HEK293 (cell line): ENCODE measurements around the gene PGBD5.

ENCODE experiments used
- CTCF ChIA-PET: fragments of 350-600 bp; formaldehyde crosslinking; extraction: SDS; loops from one replicate; lab custom pipeline; 2021; ENCODE audit warnings: antibody characterized with exemption; lab: Yijun Ruan, JAX
- POLR2A ChIA-PET: fragments of 300-600 bp; formaldehyde crosslinking; extraction: SDS; loops from one replicate; lab custom pipeline; 2020; ENCODE audit warnings: antibody characterized with exemption, inconsistent platforms; lab: Yijun Ruan, JAX
- H3K27ac ChIP-seq: fragments of 200-500 bp; sonication (Bioruptor generic); 2 replicates; pipeline ENCODE4 v1.5.1; 2014; ENCODE audit warnings: low read depth, low read length, control low read depth, inconsistent platforms; ENCODE audit errors: extremely low read depth
- H3K36me3 ChIP-seq, 2 experiments: fragments of 200-500 bp in 1 of 2; sonication (Bioruptor generic) in 1 of 2; 1 replicate in 1 of 2; 2 replicates in 1 of 2; pipeline ENCODE4 v1.5.1; 2014 to 2017; ENCODE audit warnings: inconsistent platforms in 2 of 2, low read length in 2 of 2; ENCODE audit not compliant: control insufficient read depth in 2 of 2, insufficient read depth in 1 of 2
- H3K4me1 ChIP-seq: fragments of 200-500 bp; sonication (Bioruptor generic); 2 replicates; pipeline ENCODE4 v1.5.1; 2014; ENCODE audit warnings: mild to moderate bottlenecking, low read length, inconsistent platforms; ENCODE audit not compliant: control insufficient read depth, insufficient read depth
- H3K4me3 ChIP-seq: 2 replicates; pipeline ENCODE4 v1.5.1; 2011; ENCODE audit warnings: low read depth, mild to moderate bottlenecking, control low read depth, low read length, moderate library complexity
- H3K9me3 ChIP-seq: fragments of 200-500 bp; sonication (Bioruptor generic); 2 replicates; pipeline ENCODE4 v1.5.1; 2014; ENCODE audit warnings: low read depth, low read length, inconsistent platforms; ENCODE audit not compliant: control insufficient read depth, insufficient read depth
- GFI1B ChIP-seq: fragments of 450-650 bp; formaldehyde crosslinking; IDR thresholded peaks from 2 replicates; pipeline ENCODE4 v1.5.1; 2016; ENCODE audit warnings: missing biosample characterization, missing genetic modification characterization
- KLF1 ChIP-seq: fragments of 450-650 bp; formaldehyde crosslinking; IDR thresholded peaks from 2 replicates; pipeline ENCODE4 v1.5.1; 2016; ENCODE audit warnings: missing biosample characterization, missing genetic modification characterization
- KLF8 ChIP-seq: fragments of 450-650 bp; formaldehyde crosslinking; IDR thresholded peaks from 2 replicates; pipeline ENCODE4 v1.5.1; 2016; ENCODE audit warnings: missing biosample characterization, missing genetic modification characterization
- MEIS1 ChIP-seq: sonication (generic); formaldehyde crosslinking; IDR thresholded peaks from 2 replicates; pipeline ENCODE4 v1.8.1; 2022; ENCODE audit warnings: missing genetic modification reagents, mild to moderate bottlenecking, borderline replicate concordance
- PRDM1 ChIP-seq: fragments of 450-650 bp; formaldehyde crosslinking; IDR thresholded peaks from 2 replicates; pipeline ENCODE4; 2016; ENCODE audit warnings: missing biosample characterization, missing genetic modification characterization
- RBAK ChIP-seq: fragments of 450-650 bp; formaldehyde crosslinking; IDR thresholded peaks from 2 replicates; pipeline ENCODE4 v1.5.1; 2016; ENCODE audit warnings: missing biosample characterization, missing genetic modification characterization
- SP3 ChIP-seq: fragments of 450-650 bp; formaldehyde crosslinking; IDR thresholded peaks from 2 replicates; pipeline ENCODE4 v1.5.1; 2016; ENCODE audit warnings: missing biosample characterization, missing genetic modification characterization
- TCF7L2 ChIP-seq: IDR thresholded peaks from 2 replicates; pipeline ENCODE4 v1.6.1; 2011; ENCODE audit warnings: low read depth, mild to moderate bottlenecking, inconsistent platforms, low read length, moderate library complexity, borderline replicate concordance
- TRIM28 ChIP-seq: IDR thresholded peaks from 2 replicates; pipeline ENCODE4 v1.6.1; 2011; ENCODE audit warnings: low read length, control low read depth, borderline replicate concordance
- WT1 ChIP-seq: fragments of 450-650 bp; formaldehyde crosslinking; IDR thresholded peaks from 2 replicates; pipeline ENCODE4 v1.5.1; 2016; ENCODE audit warnings: missing biosample characterization, missing genetic modification characterization
- ZBTB17 ChIP-seq: fragments of 450-650 bp; formaldehyde crosslinking; IDR thresholded peaks from 2 replicates; pipeline ENCODE4 v1.5.1; 2016; ENCODE audit warnings: missing biosample characterization, missing genetic modification characterization
- ZNF132 ChIP-seq: fragments of 450-650 bp; formaldehyde crosslinking; IDR thresholded peaks from 2 replicates; pipeline ENCODE4 v1.5.1; 2017; ENCODE audit warnings: missing biosample characterization, missing genetic modification characterization, borderline replicate concordance
- ZNF155 ChIP-seq: fragments of 450-650 bp; formaldehyde crosslinking; IDR thresholded peaks from 2 replicates; pipeline ENCODE4 v1.5.1; 2016; ENCODE audit warnings: missing biosample characterization, missing genetic modification characterization
- ZNF184 ChIP-seq: fragments of 450-650 bp; IDR thresholded peaks from 2 replicates; pipeline ENCODE4 v1.5.1; 2018; ENCODE audit warnings: missing biosample characterization, mild to moderate bottlenecking, missing genetic modification characterization
- ZNF211 ChIP-seq: fragments of 450-650 bp; formaldehyde crosslinking; IDR thresholded peaks from 2 replicates; pipeline ENCODE4 v1.5.1; 2016; ENCODE audit warnings: low read depth, missing biosample characterization, missing genetic modification characterization
- ZNF239 ChIP-seq: fragments of 450-650 bp; formaldehyde crosslinking; IDR thresholded peaks from 2 replicates; pipeline ENCODE4 v1.5.1; 2016; ENCODE audit warnings: missing biosample characterization, missing genetic modification characterization
- ZNF558 ChIP-seq: fragments of 450-650 bp; formaldehyde crosslinking; IDR thresholded peaks from 2 replicates; pipeline ENCODE4 v1.5.1; 2016; ENCODE audit warnings: missing biosample characterization, missing genetic modification characterization
- ZNF596 ChIP-seq: fragments of 450-650 bp; IDR thresholded peaks from 2 replicates; pipeline ENCODE4 v1.5.0; 2018; ENCODE audit warnings: missing biosample characterization, mild to moderate bottlenecking, missing genetic modification characterization, moderate library complexity
- ZNF626 ChIP-seq: fragments of 450-650 bp; sonication (Bioruptor Pico); formaldehyde crosslinking; IDR thresholded peaks from 2 replicates; pipeline ENCODE4 v1.5.1; 2018; ENCODE audit warnings: missing biosample characterization, missing genetic modification characterization, inconsistent platforms
- ZNF707 ChIP-seq: fragments of 450-650 bp; formaldehyde crosslinking; IDR thresholded peaks from 2 replicates; pipeline ENCODE4 v1.5.1; 2016; ENCODE audit warnings: missing biosample characterization, missing genetic modification characterization
- TF ChIP-seq, protein P1 (sequence below): fragments of 450-650 bp; formaldehyde crosslinking; IDR thresholded peaks from 2 replicates; pipeline ENCODE4 v1.5.1; 2016; ENCODE audit warnings: missing biosample characterization, missing genetic modification characterization
- TF ChIP-seq, protein P2 (sequence below): fragments of 450-650 bp; formaldehyde crosslinking; optimal IDR thresholded peaks from 2 replicates; pipeline ENCODE3; 2016; ENCODE audit warnings: missing biosample characterization, mild to moderate bottlenecking, missing genetic modification characterization
- TF ChIP-seq, protein P3 (sequence below): fragments of 450-650 bp; IDR thresholded peaks from 2 replicates; pipeline ENCODE4 v1.5.1; 2018; ENCODE audit warnings: missing biosample characterization, mild to moderate bottlenecking, missing genetic modification characterization

PGBD5 gene

DNA sequence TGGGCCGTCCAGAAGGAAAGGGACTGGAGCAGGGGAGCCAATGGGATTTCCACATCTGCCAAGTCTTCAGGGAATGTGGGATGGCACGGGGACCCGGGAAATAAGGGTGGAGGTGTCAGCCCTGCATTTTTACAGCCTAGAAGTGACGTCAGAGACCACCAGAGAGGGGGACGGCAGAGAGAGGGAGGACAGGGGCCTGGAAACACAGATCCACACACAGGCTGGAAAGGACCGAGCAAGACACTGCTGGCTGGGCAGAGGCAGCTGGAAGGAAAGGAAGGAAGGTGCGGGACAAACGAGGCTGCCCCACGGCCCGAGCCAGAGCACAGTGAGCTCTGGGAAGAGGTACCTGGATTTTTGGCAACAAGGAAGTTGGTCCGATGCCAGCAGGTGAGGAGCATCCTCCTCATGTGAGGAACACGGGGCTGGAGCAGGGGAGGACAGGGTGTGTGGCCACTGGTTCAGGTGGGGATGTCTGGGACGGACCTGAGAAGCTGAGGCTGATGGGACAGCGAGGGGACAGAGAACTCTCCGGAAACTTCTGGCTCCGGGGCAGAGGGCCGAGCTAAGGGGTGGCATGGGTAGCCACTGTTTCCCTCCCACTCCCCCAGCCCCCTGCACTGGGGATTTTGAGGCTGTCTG is 138.3 kb downstream of the PGBD5 start:
- CTCF ChIA-PET, result no interaction called here
- H3K4me3 ChIP-seq, result no peak overlapping the region
- TF ChIP-seq ZNF239 (tag by site-specific recombination) (no peak), RBAK (no peak), ZNF626 (tag by site-specific recombination) (no peak), ZNF558 (tag by site-specific recombination) (no peak), WT1 (tag by site-specific recombination) (no peak), MEIS1 (CRISPR knock-in tag) (no peak), PRDM1 (tag by site-specific recombination) (no peak), SP3 (tag by site-specific recombination) (no peak), ZNF596 (tag by site-specific recombination) (no peak), TRIM28 (no peak)
- TF ChIP-seq, all 188 proteins: peak for 0
- POLR2A ChIA-PET, result no interaction called here
- Histone ChIP-seq H3K9me3 (no peaks in the 10 kb centered on the region), H3K27ac (no peak overlapping the region), H3K4me1 (no peaks in the 10 kb centered on the region), H3K36me3 (no peaks in the 10 kb centered on the region)

DNA sequence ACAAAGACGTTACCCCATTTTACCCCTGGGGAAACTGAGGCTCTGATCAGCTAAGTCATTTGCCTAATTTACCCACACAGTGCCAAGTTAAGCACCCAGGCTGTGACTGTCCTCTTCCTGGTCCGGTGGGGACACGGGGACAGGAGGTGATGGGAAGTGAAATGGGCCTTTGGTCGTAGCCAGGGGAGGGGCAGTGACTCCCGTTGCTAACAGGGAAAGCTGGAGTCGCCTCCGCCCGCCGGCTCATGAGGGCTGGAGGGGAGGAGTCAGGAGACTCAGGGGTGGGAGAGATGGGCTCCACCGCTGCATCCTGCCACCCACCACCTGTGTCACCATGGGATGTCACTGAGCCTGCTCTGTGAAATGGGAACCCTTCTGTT is 139.3 kb downstream of the PGBD5 start:
- Histone ChIP-seq H3K36me3 (no peaks in the 10 kb centered on the region), H3K4me1 (peaks cover 7% of the 10 kb centered on the region), H3K27ac (no peak overlapping the region), H3K9me3 (no peaks in the 10 kb centered on the region)
- POLR2A ChIA-PET, result no interaction called here
- CTCF ChIA-PET, result no interaction called here
- no peak for TF ChIP-seq GFI1B (tag by site-specific recombination)
- peak; percentile 20; the same call in 1 of the 2 replicates for TF ChIP-seq KLF1
- TF ChIP-seq, all 188 proteins: peak for 1
- no peak overlapping the region for H3K4me3 ChIP-seq

DNA sequence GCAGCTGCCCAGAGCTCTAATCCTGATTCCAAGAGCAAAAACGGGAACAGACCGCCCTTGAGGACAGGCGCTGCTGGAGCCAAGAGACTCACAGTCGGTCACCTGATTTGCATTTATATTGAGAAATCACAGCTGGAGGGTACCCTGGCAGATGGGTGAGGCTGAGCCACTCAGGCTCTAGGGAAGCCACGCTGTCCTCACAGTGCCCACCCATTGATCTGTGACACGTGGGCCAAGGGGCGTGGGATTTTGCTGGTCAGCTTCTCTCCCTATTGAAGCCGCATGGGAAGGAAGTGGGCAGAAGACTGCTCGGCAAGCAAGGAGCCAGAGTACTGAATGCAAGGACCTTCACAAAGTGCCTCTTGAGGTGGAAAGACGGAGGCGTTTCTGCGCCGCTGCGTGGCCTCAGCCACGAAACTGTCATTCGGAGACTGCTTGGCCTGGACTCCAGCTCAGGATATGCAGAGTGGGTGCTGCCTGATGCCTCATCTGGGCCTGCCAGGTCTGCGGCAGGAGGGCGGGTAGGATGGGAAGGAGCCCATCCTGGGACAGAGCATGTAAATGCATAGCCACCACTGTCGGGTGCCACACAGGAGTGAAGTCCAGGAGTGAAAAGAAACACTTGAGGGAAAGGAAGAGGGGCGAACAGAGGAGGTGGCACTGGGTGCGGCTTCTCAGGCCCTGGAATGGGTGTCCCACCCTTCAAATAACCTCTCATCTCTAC is 139.8 kb downstream of the PGBD5 start:
- no peaks in the 10 kb centered on the region for H3K9me3 ChIP-seq
- TF ChIP-seq TCF7L2 (no peak), ZBTB17 (tag by site-specific recombination) (no peak), ZNF211 (tag by site-specific recombination) (no peak)
- CTCF ChIA-PET, result interaction anchor here (1.0 kb wide), 1 partner anchor 625 kb away, joined by 3 read pairs; no protein-coding TSS in a partner anchor
- no peak overlapping the region for H3K27ac ChIP-seq
- no peaks in the 10 kb centered on the region for H3K36me3 ChIP-seq
- H3K4me3 ChIP-seq, result no peak overlapping the region
- POLR2A ChIA-PET, result interaction anchor here (0.6 kb wide), 1 partner anchor 165 kb away, joined by 6 read pairs; no protein-coding TSS in a partner anchor
- peaks cover 12% of the 10 kb centered on the region for H3K4me1 ChIP-seq

DNA sequence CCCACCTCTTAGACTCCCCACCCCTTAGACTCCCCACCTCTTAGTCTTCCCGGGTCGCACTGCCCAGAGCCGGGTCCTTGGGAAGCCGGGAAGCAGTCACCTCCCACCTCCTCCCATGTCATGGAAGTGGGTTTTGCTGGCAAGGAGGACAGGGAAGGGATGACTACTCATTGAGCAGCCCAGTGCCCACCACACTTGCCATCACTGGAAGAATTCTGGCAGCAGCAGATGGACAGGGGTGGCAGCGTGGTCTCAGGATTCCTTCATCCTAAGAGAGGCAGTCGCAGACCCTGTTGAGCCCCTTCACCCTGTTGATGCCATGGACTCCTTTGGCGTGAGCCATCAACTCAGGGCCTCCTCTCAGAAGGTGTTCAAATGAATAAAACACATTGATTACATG is 140.8 kb downstream of the PGBD5 start:
- ChIA-PET POLR2A (no interaction called here), CTCF (interaction anchor here (1.0 kb wide), 1 partner anchor 624 kb away, joined by 3 read pairs; no protein-coding TSS in a partner anchor)
- Histone ChIP-seq H3K9me3 (no peaks in the 10 kb centered on the region), H3K4me3 (no peak overlapping the region), H3K36me3 (peaks cover 0 to 2% of the 10 kb centered on the region in 2 experiments; a peak in 1 of 3 replicates), H3K4me1 (peaks cover 15% of the 10 kb centered on the region), H3K27ac (no peak overlapping the region)
- TF ChIP-seq ZNF184 (no peak), ZNF132 (tag by site-specific recombination) (no peak), ZNF155 (tag by site-specific recombination) (no peak), ZNF707 (tag by site-specific recombination) (no peak), KLF8 (no peak)
- TF ChIP-seq, protein P1, sequence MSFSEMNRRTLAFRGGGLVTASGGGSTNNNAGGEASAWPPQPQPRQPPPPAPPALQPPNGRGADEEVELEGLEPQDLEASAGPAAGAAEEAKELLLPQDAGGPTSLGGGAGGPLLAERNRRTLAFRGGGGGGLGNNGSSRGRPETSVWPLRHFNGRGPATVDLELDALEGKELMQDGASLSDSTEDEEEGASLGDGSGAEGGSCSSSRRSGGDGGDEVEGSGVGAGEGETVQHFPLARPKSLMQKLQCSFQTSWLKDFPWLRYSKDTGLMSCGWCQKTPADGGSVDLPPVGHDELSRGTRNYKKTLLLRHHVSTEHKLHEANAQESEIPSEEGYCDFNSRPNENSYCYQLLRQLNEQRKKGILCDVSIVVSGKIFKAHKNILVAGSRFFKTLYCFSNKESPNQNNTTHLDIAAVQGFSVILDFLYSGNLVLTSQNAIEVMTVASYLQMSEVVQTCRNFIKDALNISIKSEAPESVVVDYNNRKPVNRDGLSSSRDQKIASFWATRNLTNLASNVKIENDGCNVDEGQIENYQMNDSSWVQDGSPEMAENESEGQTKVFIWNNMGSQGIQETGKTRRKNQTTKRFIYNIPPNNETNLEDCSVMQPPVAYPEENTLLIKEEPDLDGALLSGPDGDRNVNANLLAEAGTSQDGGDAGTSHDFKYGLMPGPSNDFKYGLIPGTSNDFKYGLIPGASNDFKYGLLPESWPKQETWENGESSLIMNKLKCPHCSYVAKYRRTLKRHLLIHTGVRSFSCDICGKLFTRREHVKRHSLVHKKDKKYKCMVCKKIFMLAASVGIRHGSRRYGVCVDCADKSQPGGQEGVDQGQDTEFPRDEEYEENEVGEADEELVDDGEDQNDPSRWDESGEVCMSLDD (tag by site-specific recombination), result no peak
- TF ChIP-seq, protein P2, sequence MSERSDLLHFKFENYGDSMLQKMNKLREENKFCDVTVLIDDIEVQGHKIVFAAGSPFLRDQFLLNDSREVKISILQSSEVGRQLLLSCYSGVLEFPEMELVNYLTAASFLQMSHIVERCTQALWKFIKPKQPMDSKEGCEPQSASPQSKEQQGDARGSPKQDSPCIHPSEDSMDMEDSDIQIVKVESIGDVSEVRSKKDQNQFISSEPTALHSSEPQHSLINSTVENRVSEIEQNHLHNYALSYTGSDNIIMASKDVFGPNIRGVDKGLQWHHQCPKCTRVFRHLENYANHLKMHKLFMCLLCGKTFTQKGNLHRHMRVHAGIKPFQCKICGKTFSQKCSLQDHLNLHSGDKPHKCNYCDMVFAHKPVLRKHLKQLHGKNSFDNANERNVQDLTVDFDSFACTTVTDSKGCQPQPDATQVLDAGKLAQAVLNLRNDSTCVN (tag by site-specific recombination), result no peak
- TF ChIP-seq, protein P3, sequence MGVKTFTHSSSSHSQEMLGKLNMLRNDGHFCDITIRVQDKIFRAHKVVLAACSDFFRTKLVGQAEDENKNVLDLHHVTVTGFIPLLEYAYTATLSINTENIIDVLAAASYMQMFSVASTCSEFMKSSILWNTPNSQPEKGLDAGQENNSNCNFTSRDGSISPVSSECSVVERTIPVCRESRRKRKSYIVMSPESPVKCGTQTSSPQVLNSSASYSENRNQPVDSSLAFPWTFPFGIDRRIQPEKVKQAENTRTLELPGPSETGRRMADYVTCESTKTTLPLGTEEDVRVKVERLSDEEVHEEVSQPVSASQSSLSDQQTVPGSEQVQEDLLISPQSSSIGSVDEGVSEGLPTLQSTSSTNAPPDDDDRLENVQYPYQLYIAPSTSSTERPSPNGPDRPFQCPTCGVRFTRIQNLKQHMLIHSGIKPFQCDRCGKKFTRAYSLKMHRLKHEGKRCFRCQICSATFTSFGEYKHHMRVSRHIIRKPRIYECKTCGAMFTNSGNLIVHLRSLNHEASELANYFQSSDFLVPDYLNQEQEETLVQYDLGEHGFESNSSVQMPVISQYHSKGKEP (tag by site-specific recombination), result no peak
